ENCODE measurements around the gene VWA7. TPM values are rescaled to one million over a fixed set of nuclear protein-coding genes. Genes with fewer than 3 reads are reported as not detected.
A peak's percentile ranks its signal among the peaks of the same experiment; 100 is the strongest.

Gene VWA7
- total RNA-seq, 1 experiment from 2014 or later, result 2.1 TPM

- Histone ChIP-seq H3K27me3 (ENCODE audit: control insufficient read depth, insufficient read depth, low read length) (no peaks in the 10 kb centered on the region; the same call in 1 of the 2 replicates), H3K36me3 (replicated peaks; ENCODE audit: control insufficient read depth, insufficient read depth, low read length) (peaks cover 22% of the 10 kb centered on the region), H3K4me3 (ENCODE audit: insufficient read depth, low read depth, low read length) (no peak within 1 kb of the TSS)
- peak; percentile 15 for DNase-seq
Observed at GRCh38 chr6:31762356-31762755, 14.8 kb downstream of the VWA7 start, which contains the start of gene SAPCD1. Gene SAPCD1, plus strand, starts transcription at chr6:31762656. Its CDS starts 399 bp downstream, at chr6:31763055.

DNA sequence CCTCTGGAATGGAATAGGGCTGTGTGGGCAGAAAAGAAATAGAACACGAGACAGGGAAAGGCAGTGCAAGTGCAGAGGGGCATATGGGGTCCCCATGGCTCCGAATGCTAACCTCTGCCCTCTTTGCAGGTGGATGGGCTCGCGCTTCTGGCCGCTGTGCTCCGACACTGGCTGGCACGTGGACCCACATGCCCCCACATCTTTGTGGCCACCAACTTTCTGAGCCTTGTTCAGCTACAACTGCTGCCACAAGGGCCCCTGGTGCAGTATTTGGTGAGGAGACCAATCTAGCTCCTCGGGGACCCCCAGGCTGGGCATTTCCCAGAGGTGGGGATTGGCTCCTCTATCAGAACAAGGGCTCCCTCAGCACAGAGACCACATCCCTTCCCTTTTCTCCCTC lies 15.8 kb downstream of the VWA7 start:
- DNase-seq, result no peak
- Histone ChIP-seq H3K27me3 (ENCODE audit: control insufficient read depth, insufficient read depth, low read length) (no peaks in the 10 kb centered on the region; the same call in 1 of the 2 replicates), H3K4me3 (ENCODE audit: insufficient read depth, low read depth, low read length) (no peak overlapping the region), H3K36me3 (replicated peaks; ENCODE audit: control insufficient read depth, insufficient read depth, low read length) (peaks cover 22% of the 10 kb centered on the region)

- Histone ChIP-seq H3K36me3 (replicated peaks; ENCODE audit: control insufficient read depth, insufficient read depth, low read length) (peaks cover 22% of the 10 kb centered on the region), H3K4me3 (ENCODE audit: insufficient read depth, low read depth, low read length) (no peak overlapping the region), H3K27me3 (ENCODE audit: control insufficient read depth, insufficient read depth, low read length) (no peaks in the 10 kb centered on the region; the same call in 1 of the 2 replicates)
- DNase-seq, result no peak
Observed at GRCh38 chr6:31760790-31761189, 16.3 kb downstream of the VWA7 start.

GRCh38 chr6:31758281-31758680 lies 18.8 kb downstream of the VWA7 start:
- no peak overlapping the region for H3K4me3 ChIP-seq (ENCODE audit: insufficient read depth, low read depth, low read length)
- H3K27me3 ChIP-seq (ENCODE audit: control insufficient read depth, insufficient read depth, low read length), result no peaks in the 10 kb centered on the region
- H3K36me3 ChIP-seq (replicated peaks; ENCODE audit: control insufficient read depth, insufficient read depth, low read length), result peaks cover 19% of the 10 kb centered on the region
- DNase-seq, result no peak

- Histone ChIP-seq H3K4me3 (ENCODE audit: insufficient read depth, low read depth, low read length) (no peak overlapping the region), H3K27me3 (ENCODE audit: control insufficient read depth, insufficient read depth, low read length) (no peaks in the 10 kb centered on the region), H3K36me3 (replicated peaks; ENCODE audit: control insufficient read depth, insufficient read depth, low read length) (peaks cover under 1% of the 10 kb centered on the region; the same call in 1 of the 2 replicates)
- DNase-seq, result no peak
Observed at GRCh38 chr6:31752739-31753319, 24.3 kb downstream of the VWA7 start.

DNA sequence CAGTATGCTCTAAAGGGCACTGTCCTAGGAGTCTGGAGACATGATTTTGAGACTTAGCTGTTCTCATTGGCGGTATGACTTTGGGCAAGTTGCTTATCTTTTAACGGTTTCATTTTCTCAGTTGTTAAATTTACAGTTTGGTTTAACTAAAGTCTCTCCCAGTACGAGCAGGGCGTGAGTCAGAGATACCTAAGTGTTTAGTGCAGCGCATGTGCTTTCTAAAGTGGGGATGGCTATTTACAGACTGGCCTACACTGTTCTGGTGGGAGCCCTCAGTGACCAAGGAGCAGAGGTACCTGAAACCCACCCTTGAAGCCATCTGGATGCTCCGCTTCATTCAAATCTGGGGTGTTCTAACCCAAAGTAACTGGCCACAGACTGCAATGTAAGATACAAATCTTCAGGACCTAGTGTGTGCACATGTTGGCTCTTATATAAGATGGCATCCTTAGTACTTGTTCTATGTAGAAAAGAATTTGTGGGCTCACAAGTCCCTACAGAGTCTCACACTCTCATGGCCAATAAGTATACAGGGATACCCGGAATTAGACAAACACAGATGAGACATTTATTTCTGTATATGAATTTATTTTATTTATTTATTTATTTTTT lies 26.6 kb downstream of the VWA7 start:
- no peak for DNase-seq
- no peak overlapping the region for H3K4me3 ChIP-seq (ENCODE audit: insufficient read depth, low read depth, low read length)
- H3K27me3 ChIP-seq (ENCODE audit: control insufficient read depth, insufficient read depth, low read length), result no peaks in the 10 kb centered on the region
- peaks cover 6% of the 10 kb centered on the region for H3K36me3 ChIP-seq (replicated peaks; ENCODE audit: control insufficient read depth, insufficient read depth, low read length)

- H3K4me3 ChIP-seq (ENCODE audit: insufficient read depth, low read depth, low read length), result no peak overlapping the region
- no peak for DNase-seq
- H3K36me3 ChIP-seq (replicated peaks; ENCODE audit: control insufficient read depth, insufficient read depth, low read length), result peaks cover 6% of the 10 kb centered on the region
- no peaks in the 10 kb centered on the region for H3K27me3 ChIP-seq (ENCODE audit: control insufficient read depth, insufficient read depth, low read length)
Observed at GRCh38 chr6:31749301-31750036, 27.7 kb downstream of the VWA7 start.

GRCh38 chr6:31744422-31744821 lies 32.7 kb downstream of the VWA7 start:
- no peak for DNase-seq
- H3K36me3 ChIP-seq (replicated peaks; ENCODE audit: control insufficient read depth, insufficient read depth, low read length), result peaks cover 10% of the 10 kb centered on the region
- no peaks in the 10 kb centered on the region for H3K27me3 ChIP-seq (ENCODE audit: control insufficient read depth, insufficient read depth, low read length)
- H3K4me3 ChIP-seq (ENCODE audit: insufficient read depth, low read depth, low read length), result no peak overlapping the region

- H3K27me3 ChIP-seq (ENCODE audit: control insufficient read depth, insufficient read depth, low read length), result no peaks in the 10 kb centered on the region
- no peak overlapping the region for H3K4me3 ChIP-seq (ENCODE audit: insufficient read depth, low read depth, low read length)
- peaks cover 9% of the 10 kb centered on the region for H3K36me3 ChIP-seq (replicated peaks; ENCODE audit: control insufficient read depth, insufficient read depth, low read length)
- no peak for DNase-seq
Observed at GRCh38 chr6:31742894-31743293, 34.2 kb downstream of the VWA7 start.

GRCh38 chr6:31741815-31742214 lies 35.3 kb downstream of the VWA7 start:
- Histone ChIP-seq H3K4me3 (ENCODE audit: insufficient read depth, low read depth, low read length) (no peak overlapping the region), H3K36me3 (replicated peaks; ENCODE audit: control insufficient read depth, insufficient read depth, low read length) (peaks cover 4% of the 10 kb centered on the region), H3K27me3 (ENCODE audit: control insufficient read depth, insufficient read depth, low read length) (no peaks in the 10 kb centered on the region)
- DNase-seq, result no peak

DNA sequence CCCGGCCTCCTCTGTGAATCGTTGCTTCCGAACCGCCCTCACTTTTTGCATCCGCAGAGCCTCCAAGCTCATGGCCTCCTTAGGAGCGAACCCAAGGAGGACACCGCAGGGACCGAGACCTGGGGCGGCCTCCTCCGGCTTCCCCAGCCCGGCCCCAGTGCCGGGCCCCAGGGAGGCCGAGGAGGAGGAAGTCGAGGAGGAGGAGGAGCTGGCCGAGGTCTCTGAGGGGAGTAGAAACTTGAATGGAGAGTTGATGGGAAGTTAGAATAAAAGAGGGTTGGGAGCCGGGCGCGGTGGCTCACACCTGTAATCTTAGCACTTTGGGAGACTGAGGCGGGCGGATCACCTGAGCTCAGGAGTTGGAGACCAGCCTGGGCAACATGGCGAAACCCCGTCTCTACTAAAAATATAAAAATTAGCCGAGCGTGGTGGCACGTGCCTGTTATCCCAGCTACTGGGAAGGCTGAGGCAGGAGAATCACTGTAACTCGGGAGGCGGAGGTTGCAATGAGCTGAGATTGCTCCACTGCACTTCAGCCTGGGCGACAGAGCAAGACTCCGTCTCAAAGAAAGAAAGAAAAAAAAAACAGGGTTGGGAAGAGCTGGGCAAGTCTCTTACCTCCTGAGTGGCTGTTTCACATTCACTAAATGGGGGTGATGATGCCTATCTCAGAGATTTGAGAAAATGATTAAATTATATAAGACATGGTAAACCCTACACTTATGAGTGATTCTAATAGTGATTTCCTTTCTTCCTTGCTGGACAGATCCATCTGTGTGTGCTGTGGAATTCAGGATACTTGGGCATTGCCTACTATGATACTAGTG lies 36.5 kb downstream of the VWA7 start:
- no peaks in the 10 kb centered on the region for H3K27me3 ChIP-seq (ENCODE audit: control insufficient read depth, insufficient read depth, low read length)
- H3K36me3 ChIP-seq (replicated peaks; ENCODE audit: control insufficient read depth, insufficient read depth, low read length), result peaks cover 4% of the 10 kb centered on the region
- H3K4me3 ChIP-seq (ENCODE audit: insufficient read depth, low read depth, low read length), result peak overlapping the region; percentile 65
- peak; percentile 73 for DNase-seq

DNA sequence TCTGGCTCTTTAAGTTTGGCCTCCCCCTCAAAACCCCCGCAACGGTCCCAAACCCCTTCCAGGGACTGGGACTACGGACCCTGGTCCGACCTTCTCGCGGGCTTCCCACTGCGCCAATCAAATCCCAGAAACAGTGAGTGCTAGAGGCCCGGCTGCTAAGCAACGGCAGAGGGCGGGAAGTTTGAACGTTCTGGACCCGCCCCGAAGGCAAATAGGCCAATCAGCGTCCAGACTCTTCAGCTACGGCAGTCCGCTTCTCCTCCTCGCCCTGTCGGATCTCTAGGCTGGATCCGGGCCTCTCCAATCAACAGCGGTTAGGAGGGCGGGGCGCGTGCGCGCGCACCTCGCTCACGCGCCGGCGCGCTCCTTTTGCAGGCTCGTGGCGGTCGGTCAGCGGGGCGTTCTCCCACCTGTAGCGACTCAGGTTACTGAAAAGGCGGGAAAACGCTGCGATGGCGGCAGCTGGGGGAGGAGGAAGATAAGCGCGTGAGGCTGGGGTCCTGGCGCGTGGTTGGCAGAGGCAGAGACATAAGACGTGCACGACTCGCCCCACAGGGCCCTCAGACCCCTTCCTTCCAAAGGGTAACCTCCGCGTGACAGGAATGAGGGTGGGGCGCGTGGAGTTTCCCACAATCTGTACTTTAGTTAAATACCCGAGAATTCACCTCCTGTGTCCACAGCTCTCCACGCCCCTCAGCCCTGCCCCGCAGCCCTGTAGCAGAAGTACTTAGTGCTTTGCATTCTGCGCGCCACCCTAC lies 37.3 kb downstream of the VWA7 start, which contains the start of gene MSH5:
Gene MSH5, plus strand, starts transcription at position 367 of the 758 bp plus-strand sequence. CDS start 462 bp downstream, outside the sequence.
- DNase-seq, result peak; percentile 98
- H3K27me3 ChIP-seq (ENCODE audit: control insufficient read depth, insufficient read depth, low read length), result no peaks in the 10 kb centered on the region
- H3K36me3 ChIP-seq (replicated peaks; ENCODE audit: control insufficient read depth, insufficient read depth, low read length), result peaks cover 4% of the 10 kb centered on the region

GRCh38 chr6:31737991-31738979 lies 38.8 kb downstream of the VWA7 start:
- no peak for DNase-seq
- Histone ChIP-seq H3K36me3 (replicated peaks; ENCODE audit: control insufficient read depth, insufficient read depth, low read length) (peaks cover 12% of the 10 kb centered on the region), H3K4me3 (ENCODE audit: insufficient read depth, low read depth, low read length) (no peak overlapping the region), H3K27me3 (ENCODE audit: control insufficient read depth, insufficient read depth, low read length) (no peaks in the 10 kb centered on the region)

More for the DNA sequence above, 37.3 kb downstream of the VWA7 start, which contains the start of gene MSH5:
- peak within 1 kb of the TSS; percentile 65 for H3K4me3 ChIP-seq (ENCODE audit: insufficient read depth, low read depth, low read length)

All from H7 (cell line).